ENCODE measurements around the gene TMEM121B.

DNA sequence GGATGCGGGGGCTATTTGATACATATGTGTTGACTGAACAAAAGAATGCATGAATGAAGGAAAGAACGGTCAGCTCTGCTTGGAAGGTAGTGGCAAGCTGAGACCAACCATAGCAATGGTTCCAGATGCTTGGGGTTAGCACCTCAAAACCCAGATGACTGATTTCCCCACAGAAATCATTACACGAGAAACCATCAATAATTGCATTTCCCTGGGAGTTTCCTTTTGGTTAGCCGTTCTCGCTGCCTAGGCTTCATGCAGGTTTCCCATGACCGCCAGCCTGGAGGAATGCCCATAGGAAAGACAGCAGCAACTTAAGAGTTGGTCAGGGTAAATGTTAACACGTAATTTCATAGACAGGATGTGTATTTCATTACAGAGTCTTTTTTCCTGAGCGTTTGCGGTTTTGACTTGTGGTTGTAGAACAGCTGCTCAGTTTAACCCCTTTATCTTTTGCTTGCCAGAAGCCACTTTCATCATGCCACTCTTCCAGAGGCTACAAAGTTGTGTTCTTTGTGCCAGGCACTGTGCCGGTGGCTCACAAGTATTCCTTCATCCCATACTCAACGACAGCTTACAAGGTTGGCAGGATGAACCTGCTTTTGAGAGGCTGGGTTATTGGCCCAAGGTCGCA is 33.5 kb downstream of the TMEM121B start:
- TF ChIP-seq POLR2A (IDR thresholded peaks at IDR 0.05; ENCODE audit: low read length) (no peak), GATA1 (IDR thresholded peaks at IDR 0.05; ENCODE audit: low read depth, low read length) (no peak)
